HG03045 (cell line): ENCODE data around the gene BSPH1.
"Not testable (repeated sequence)": the region's sequence is repeated elsewhere in the genome, so short reads cannot be mapped to it uniquely, and the experiment has no call there.

Source experiments
- ATAC-seq: cut with Tn5 transposase; IDR thresholded peaks from one replicate; pipeline ENCODE4 v1.9.1; 2021; ENCODE audit warnings: mild to moderate bottlenecking, moderate library complexity; ENCODE audit not compliant: unreplicated experiment

BSPH1 gene

DNA sequence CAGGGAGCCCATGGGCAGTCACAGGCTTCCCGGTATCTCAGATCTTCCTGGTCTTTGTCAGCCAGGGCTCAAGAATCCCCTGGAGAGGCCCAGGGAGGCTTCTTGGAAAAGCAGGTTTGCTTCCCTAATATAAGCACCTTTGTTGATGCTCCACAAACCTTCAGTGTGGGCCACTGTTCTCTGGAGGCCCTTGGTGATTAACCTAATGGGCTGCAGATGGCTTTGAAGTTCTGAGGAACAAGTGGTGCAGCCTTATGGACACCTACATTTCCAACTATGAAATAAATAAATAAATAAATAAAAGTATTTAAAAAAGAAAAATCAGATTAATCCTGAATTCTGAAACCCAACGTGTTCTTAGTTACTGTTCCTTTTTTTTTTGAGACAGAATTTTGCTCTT lies at the start of gene BSPH1:
Gene BSPH1 (minus strand): TSS at position 101 of the 400 bp plus-strand sequence. CDS start 89 bp downstream, at position 12.
- ATAC-seq, result no peak

- ATAC-seq, result no peak
Measured at GRCh38 chr19:48036765-48037164, 44.8 kb upstream of the BSPH1 start.

DNA sequence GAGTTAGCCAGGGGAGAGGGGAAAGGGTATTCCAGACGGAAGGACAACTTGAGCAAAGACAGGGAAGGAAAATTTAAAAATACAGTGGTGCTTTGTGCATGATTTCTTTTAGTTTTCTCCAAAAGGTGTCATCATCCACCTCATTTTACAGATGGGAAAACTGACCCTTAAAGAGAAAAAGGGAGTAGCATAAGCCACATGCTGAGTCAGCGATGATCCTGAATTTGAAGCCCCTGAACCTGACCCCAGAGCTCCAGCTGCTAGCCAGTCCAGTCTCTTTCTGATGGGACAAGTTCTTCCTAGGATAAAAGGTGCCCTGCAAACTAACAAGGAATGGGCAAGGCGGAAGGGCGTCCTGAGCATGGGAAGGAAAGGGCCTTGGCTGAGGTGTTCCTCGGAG lies 41.6 kb upstream of the BSPH1 start:
- ATAC-seq, result no peak

- ATAC-seq, result no peak
Measured at GRCh38 chr19:48030073-48030472, 38.1 kb upstream of the BSPH1 start.

DNA sequence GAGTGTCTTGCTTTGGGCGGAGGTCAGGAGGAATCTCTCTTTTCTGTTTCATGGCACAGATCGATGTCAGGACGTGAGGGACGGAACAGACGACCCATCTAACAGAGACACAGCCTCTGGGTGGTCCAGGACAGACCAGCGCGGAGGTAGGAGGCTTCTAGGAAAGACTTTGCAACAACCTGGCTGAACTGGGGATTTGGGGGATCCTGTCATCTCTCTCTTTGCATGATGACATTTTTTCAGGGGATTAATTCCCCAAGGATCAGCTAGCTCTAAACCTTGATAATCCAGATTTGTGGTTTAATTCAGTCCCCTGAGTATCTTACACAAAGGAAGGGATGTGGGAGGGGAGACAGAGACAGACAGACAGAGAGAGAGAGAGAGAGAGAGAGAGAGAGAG lies 37.5 kb upstream of the BSPH1 start:
- ATAC-seq, result no peak

DNA sequence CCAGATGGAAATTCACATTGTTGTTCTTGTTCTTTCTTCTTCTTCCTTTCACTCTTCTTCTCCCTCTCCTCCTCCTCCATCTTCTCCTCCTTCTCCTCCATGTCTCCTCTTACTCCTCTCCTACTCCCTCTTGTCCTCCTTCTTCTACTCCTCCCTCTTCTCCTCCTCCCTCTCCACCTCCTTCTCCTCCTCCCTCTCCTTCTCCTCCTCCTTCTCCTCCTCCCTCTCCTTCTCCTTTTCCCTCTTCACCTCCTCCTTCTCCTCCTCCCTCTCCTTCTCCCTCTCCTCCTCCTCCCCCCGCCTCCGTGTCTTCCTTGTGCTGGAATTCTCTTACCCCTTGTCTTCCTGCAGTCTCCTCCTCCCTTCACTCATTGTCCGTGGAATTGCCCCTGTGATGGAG lies 33.5 kb upstream of the BSPH1 start:
- ATAC-seq, result no peak

DNA sequence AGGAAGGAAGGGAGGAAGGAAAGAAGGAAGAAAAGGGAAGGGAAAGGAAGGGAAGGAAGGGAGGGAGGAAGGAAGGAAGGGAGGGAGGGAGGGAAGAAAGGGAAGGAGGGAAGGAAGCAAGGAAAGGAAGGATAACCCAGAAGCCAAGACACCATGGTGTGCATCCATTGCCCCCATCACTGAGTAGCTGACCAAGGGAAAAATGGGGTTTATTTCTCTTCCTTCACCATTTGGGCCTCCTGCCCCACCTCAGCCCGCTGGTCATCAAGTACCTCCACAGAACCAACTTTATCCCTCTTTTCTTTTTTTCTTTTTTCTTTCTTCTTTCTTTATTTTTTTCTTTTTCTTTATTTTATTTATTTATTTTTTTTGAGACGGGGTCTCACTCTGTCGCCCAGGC lies 31.5 kb upstream of the BSPH1 start:
- no peak for ATAC-seq

DNA sequence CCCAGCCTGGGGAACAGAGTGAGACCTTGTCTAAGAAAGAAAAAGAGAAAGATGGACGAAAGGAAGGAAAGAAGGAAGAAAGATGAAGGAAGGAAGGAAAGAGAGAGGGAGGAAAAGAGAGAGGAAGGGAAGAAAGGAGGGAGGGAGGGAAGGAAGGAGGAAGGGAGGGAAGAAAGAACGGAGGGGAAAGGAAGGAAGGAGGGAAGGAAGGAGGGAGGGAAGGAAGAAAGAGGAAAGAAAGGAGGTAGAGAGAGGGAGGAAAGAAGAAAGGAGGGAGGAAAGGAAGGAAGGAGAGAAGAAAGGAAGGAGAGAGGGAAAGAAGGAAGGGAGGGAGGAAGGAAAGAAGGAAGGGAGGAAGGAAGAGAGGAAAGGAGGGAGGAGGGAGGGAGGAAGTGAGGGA lies 31.0 kb upstream of the BSPH1 start:
- no peak for ATAC-seq

DNA sequence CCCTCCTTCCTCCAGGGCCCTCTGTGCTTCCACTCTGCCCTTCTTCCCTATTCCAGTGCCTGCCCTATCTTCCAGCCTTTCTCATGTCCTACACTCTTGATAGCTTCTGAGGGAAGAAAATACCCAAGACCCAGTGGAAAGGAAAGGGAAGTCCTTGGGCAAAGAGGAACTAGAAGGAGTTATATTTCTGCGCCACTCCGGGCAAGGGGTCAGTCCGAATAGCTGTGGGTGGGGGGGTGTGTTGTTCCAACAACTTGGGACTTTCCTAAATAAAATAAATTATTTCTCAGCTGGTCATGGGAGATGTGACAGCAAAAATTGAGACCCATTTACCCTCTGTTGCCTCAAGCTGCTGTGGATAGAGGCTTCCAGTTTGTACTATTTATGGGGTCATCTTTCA lies 28.7 kb upstream of the BSPH1 start:
- no peak for ATAC-seq

DNA sequence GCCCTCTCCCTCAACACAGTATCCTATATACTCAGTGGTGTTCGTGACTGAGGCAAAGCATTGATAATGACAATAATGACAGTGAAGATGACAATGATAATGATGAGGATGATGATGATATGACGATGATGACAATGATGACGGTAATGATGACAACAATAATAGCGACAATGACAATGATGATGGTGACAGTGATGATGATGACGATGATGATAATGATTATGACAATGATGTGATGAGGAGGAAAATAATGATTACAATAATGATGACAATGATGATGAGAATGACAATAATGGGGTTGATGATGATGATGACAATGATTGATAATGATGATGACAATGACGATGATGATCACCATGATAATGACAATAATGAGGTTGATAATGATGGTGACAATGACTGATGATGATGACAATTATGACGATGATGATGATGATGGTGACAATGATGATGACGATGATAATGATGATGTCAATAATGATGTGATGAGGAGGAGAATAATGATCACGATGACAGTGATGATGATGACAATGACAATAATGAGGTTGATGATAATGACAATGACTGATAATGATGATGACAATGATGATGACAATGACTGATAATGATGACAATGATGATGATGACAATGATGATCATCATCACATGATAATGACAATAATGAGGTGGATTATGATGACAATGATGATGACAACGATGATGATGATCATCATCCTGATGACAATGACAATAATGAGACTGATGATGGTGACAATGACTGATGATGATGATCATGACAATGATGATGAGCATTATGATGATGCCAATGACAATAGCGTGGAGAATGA lies 19.2 kb upstream of the BSPH1 start:
- no peak for ATAC-seq

DNA sequence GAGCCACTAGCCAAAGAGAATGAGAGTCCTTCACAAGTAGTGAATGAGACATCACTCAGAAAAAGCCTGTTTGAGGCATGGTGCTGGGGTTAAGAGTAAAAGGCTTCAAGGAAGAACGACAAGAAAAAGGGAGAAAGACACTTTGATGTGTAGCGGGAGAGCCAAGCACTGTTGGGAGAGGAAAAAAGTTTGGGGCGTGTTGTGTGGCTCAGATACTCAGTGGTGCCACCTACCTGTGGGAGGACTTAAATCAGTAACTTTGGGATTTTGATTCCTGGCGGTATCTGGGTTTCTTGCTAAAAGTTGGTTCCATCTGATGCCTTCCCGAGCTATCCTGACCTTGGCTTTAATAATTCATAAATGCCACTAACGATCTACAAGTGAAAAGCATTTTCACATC lies 14.8 kb upstream of the BSPH1 start:
- no peak for ATAC-seq

- ATAC-seq, result no peak
Measured at GRCh38 chr19:48004236-48004635, 12.3 kb upstream of the BSPH1 start.

- no peak for ATAC-seq
Measured at GRCh38 chr19:48000846-48001245, 8.9 kb upstream of the BSPH1 start.

DNA sequence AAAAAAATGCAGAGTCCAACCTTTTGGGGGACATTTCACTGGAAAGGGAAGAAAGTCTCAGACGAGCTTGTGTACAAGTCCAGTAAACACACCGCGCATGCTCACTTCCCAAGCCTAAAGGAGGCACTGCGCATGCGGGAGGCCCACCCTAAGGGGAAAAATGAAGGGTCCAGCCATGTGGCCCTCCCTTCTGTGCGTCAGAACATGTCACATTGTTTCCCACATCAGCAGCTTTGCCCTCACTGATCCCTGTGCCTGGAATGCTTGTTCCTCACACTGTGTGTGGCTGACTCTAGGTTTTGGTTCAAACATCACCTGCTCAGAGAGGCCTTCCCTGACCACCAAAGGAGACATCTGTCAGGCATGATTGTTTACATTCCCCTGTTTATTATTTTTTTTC lies 6.8 kb upstream of the BSPH1 start:
- ATAC-seq, result no peak

- no peak for ATAC-seq
Measured at GRCh38 chr19:47996230-47996727, 4.3 kb upstream of the BSPH1 start.

- no peak for ATAC-seq
Measured at GRCh38 chr19:47994209-47994802, 2.3 kb upstream of the BSPH1 start, which contains the start of gene ELSPBP1. Gene ELSPBP1 (plus strand): TSS chr19:47994632. CDS start chr19:48008668, 14,036 bp downstream.

- ATAC-seq, result no peak
Measured at GRCh38 chr19:47991191-47991808, 670 bp downstream of the BSPH1 start.

- ATAC-seq, result no peak
Measured at GRCh38 chr19:47973529-47973928, 18.4 kb downstream of the BSPH1 start.

- not testable (repeated sequence) for ATAC-seq
Measured at GRCh38 chr19:47955936-47956335, 36.0 kb downstream of the BSPH1 start.

DNA sequence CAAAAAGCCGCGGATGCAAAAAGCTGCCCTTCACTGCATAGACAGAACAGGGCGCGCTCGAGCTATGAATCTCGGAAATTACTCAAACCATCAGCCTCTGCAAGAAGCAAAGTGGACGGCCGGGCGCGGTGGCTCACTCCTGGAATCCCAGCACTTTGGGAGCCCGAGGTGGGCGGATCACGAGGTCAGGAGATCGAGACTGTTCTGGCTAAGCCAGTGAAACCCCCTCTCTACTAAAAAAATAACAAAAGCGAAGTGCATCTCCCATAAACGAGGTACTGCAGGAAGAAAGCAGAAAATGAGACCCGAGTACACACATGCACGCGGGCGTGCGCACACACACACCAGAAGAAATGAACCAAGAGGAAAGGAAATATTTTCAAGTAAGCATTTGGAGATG lies 39.8 kb downstream of the BSPH1 start:
- not testable (repeated sequence) for ATAC-seq

- not testable (repeated sequence) for ATAC-seq
Measured at GRCh38 chr19:47949852-47950521, 42.0 kb downstream of the BSPH1 start.
